K562 (cell line): ENCODE results near the gene SLC7A14. TPM values are rescaled to one million over a fixed set of nuclear protein-coding genes. Genes with fewer than 3 reads are reported as not detected.
A peak's percentile ranks its signal among the peaks of the same experiment; 100 is the strongest.

Experiments
- ATF3 ChIP-seq, 2 experiments: fragments of 450-650 bp in 1 of 2; sonication (generic) in 1 of 2; formaldehyde crosslinking in 1 of 2; IDR thresholded peaks in 1 of 2; conservative IDR thresholded peaks in 1 of 2; 2 replicates each; pipeline versions ENCODE4 v1.6.1 to v1.8.1; 2016 to 2023; ENCODE audit warnings: mild to moderate bottlenecking in 2 of 2, moderate library complexity in 2 of 2, inconsistent platforms in 1 of 2, missing genetic modification reagents in 1 of 2
- ATF4 ChIP-seq: fragments of 450-650 bp; formaldehyde crosslinking; IDR thresholded peaks from 2 replicates; pipeline ENCODE4 v1.4.0; 2022; ENCODE audit warnings: mild to moderate bottlenecking, moderate library complexity
- ATF7 ChIP-seq: fragments of 450-650 bp; IDR thresholded peaks from 2 replicates; pipeline ENCODE4 v1.7.1; 2014; ENCODE audit warnings: mild to moderate bottlenecking, moderate library complexity
- BRCA1 ChIP-seq, 2 experiments: fragments of 450-650 bp in 1 of 2; sonication (generic) in 1 of 2; formaldehyde crosslinking in 1 of 2; IDR thresholded peaks; 2 replicates each; pipeline versions ENCODE4 v1.5.0 to v1.6.1; 2017 to 2020; ENCODE audit warnings: mild to moderate bottlenecking in 1 of 2, missing genetic modification reagents in 1 of 2
- BRD9 ChIP-seq: fragments of 450-650 bp; IDR thresholded peaks from 2 replicates; pipeline ENCODE4 v1.6.1; 2018; ENCODE audit warnings: low read depth; ENCODE audit not compliant: partially characterized antibody
- CBFA2T2 ChIP-seq: fragments of 450-650 bp; conservative IDR thresholded peaks from 2 replicates; pipeline ENCODE4 v1.6.1; 2017; ENCODE audit warnings: mild to moderate bottlenecking
- MGA ChIP-seq: fragments of 450-650 bp; IDR thresholded peaks from 2 replicates; pipeline ENCODE4 v1.6.1; 2016; ENCODE audit warnings: mild to moderate bottlenecking, moderate library complexity
- PTRF ChIP-seq: fragments of 450-650 bp; IDR thresholded peaks from 2 replicates; pipeline ENCODE4 v1.6.1; 2016; ENCODE audit warnings: mild to moderate bottlenecking, missing genetic modification characterization, missing compliant biosample characterization
- SPI1 ChIP-seq: IDR thresholded peaks from 2 replicates; pipeline ENCODE4 v1.6.1; 2011; ENCODE audit warnings: low read depth, low read length, control low read depth, borderline replicate concordance
- TBL1XR1 ChIP-seq, 2 experiments: IDR thresholded peaks; 2 replicates each; pipeline ENCODE4 v1.6.1; 2012; ENCODE audit warnings: improper control_type of control experiment in 2 of 2, low read length in 2 of 2, mild to moderate bottlenecking in 1 of 2
- TOE1 ChIP-seq, 2 experiments: fragments of 450-650 bp in 1 of 2; sonication (generic) in 1 of 2; formaldehyde crosslinking in 1 of 2; IDR thresholded peaks; 2 replicates each; pipeline versions ENCODE4 v1.7.1 to v1.8.0; 2016 to 2022; ENCODE audit warnings: borderline replicate concordance in 2 of 2, mild to moderate bottlenecking in 2 of 2, antibody characterized with exemption in 1 of 2, inconsistent platforms in 1 of 2, low read depth in 1 of 2, missing genetic modification reagents in 1 of 2, moderate library complexity in 1 of 2
- U2AF2 ChIP-seq: fragments of 200-400 bp; formaldehyde crosslinking; optimal IDR thresholded peaks from 2 replicates; pipeline ENCODE3; 2017; ENCODE audit warnings: low read depth, mild to moderate bottlenecking, low read length
- ZFX ChIP-seq: sonication (generic); formaldehyde crosslinking; IDR thresholded peaks from 2 replicates; pipeline ENCODE4 v1.8.0; 2022; ENCODE audit warnings: mild to moderate bottlenecking, missing genetic modification reagents, moderate library complexity
- ZNF197 ChIP-seq: fragments of 200-800 bp; sonication (Bioruptor generic); IDR thresholded peaks from 2 replicates; pipeline ENCODE4 v1.6.1; 2016; ENCODE audit warnings: low read depth, missing genetic modification characterization, missing compliant biosample characterization
- ZNF212 ChIP-seq: fragments of 450-650 bp; formaldehyde crosslinking; IDR thresholded peaks from 2 replicates; pipeline ENCODE4 v1.4.0; 2020; ENCODE audit warnings: mild to moderate bottlenecking
- polyA plus RNA-seq, 8 experiments: library from polyadenylated mRNA; depleted of rRNA in 4 of 8; stranded (reverse) in 5 of 8; unstranded in 3 of 8; fragments of >200 nt; fragmentation: Nextera tagmentation in 2 of 8; fragmentation: Illumina TruSeq in 1 of 8; extraction: Ambion mirVana in 2 of 8; extraction: Trizol in 1 of 8; gene quantifications; 2 replicates each; pipeline versions ENCODE4 v1.2.1 to v1.2.3, GENCODE V29; 2011 to 2014; ENCODE audit warnings: inconsistent platforms in 1 of 8, missing spikeins in 1 of 8
- total RNA-seq, 7 experiments: library from RNA; depleted of rRNA in 6 of 7; stranded (reverse); fragments of >200 nt in 6 of 7; fragmentation: Illumina TruSeq in 2 of 7; extraction: Trizol in 2 of 7; gene quantifications; 2 replicates each; pipeline versions ENCODE4 v1.2.1 to v1.2.3, GENCODE V29; 2011 to 2021; ENCODE audit warnings: low replicate concordance in 1 of 7

Gene SLC7A14
- total and polyA plus RNA-seq, 9 of the 15 experiments (the other 6 are each of a cell fraction or from before 2014, with no cell fraction given), result not detected

DNA sequence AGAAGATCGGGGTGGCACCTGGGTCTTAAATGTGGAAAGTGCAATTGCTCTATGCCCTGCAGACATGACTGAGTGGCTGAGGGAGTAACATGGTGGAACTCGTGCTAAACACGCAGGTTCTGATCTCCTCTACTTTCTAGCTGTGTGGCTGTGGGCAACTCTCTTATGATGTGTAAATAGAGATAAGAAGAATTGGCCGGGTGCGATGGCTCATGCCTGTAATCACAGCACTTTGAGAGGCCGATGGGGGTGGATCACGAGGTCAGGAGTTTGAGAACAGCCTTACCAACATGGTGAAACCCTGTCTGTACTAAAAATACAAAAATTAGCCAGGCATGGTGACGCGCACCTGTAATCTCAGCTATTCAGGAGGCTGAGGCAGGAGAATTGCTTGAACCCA, 99.5 kb downstream of the SLC7A14 start (continued):
- TF ChIP-seq BRCA1 (IDR thresholded peaks at IDR 0.05) (no peak), BRCA1 (CRISPR knock-in tag; IDR thresholded peaks at IDR 0.05) (no peak), SPI1 (no peak), ATF7 (no peak), ATF4 (CRISPR knock-in tag) (no peak), CBFA2T2 (peak; percentile 35; the same call in 1 of the 2 replicates), ZNF212 (CRISPR knock-in tag) (no peak), PTRF (tag) (no peak), U2AF2 (no peak), ZNF197 (CRISPR knock-in tag) (no peak), TOE1 (IDR thresholded peaks at IDR 0.05; ENCODE audit: borderline replicate concordance) (peak; percentile 35; the same call in 1 of the 2 replicates), TOE1 (CRISPR knock-in tag; IDR thresholded peaks at IDR 0.05; ENCODE audit: borderline replicate concordance, low read depth) (no peak), TBL1XR1 (IDR thresholded peaks at IDR 0.05; ENCODE audit: low read length in 2 of 2) (no peak), MGA (peak; percentile 47), ZFX (no peak), ATF3 (IDR thresholded peaks at IDR 0.05) (peak; percentile 35; the same call in 1 of the 2 replicates), ATF3 (CRISPR knock-in tag; conservative IDR thresholded peaks at IDR 0.05) (no peak), BRD9 (no peak)
